Left ventricle myocardium inferior (tissue), 1 donor: ENCODE data around the gene PPP1R12A. TPM values are rescaled to one million over a fixed set of nuclear protein-coding genes. Genes with fewer than 3 reads are reported as not detected.

Experiments
- DNase-seq: peaks from one replicate; pipeline ENCODE4 v3.0.0-alpha.2; 2020
- H3K27ac ChIP-seq: fragments of 200-600 bp; replicated peaks from 2 replicates; pipeline ENCODE4 v1.8.0; 2021
- H3K27me3 ChIP-seq: fragments of 200-600 bp; 2 replicates; pipeline ENCODE4 v1.8.0; 2021; ENCODE audit warnings: low read depth
- H3K36me3 ChIP-seq: fragments of 200-600 bp; 2 replicates; pipeline ENCODE4 v1.8.0; 2021
- H3K4me1 ChIP-seq: fragments of 200-600 bp; 2 replicates; pipeline ENCODE4 v1.8.0; 2021
- H3K4me3 ChIP-seq: fragments of 200-600 bp; 2 replicates; pipeline ENCODE4 v1.8.0; 2021; ENCODE audit warnings: mild to moderate bottlenecking, moderate library complexity
- H3K9me3 ChIP-seq: fragments of 200-600 bp; replicated peaks from 2 replicates; pipeline ENCODE4 v1.8.0; 2021
- CTCF ChIP-seq: fragments of 200-600 bp; IDR thresholded peaks from 2 replicates; pipeline ENCODE4 v1.8.0; 2021; ENCODE audit warnings: antibody characterized with exemption, mild to moderate bottlenecking, borderline replicate concordance
- intact Hi-C: fragments of 100-400 bp; cut with micrococcal nuclease; formaldehyde crosslinking; loops from one replicate; pipeline ENCODE4 v1.11.0; 2022
- total RNA-seq: library from RNA; stranded (reverse); fragmentation: NEBNext Ultra II Directional; extraction: Animal tissue kit (Norgen Biotek cat#: 25700); gene quantifications from one replicate; pipeline ENCODE4 v1.2.1, GENCODE V29; 2021
- donor health status: DM: no; HTN: yes; CAD: no; lungs with severe emphysema.

Gene PPP1R12A
- total RNA-seq, 1 donor from 2014 or later: 42.8 TPM

DNA sequence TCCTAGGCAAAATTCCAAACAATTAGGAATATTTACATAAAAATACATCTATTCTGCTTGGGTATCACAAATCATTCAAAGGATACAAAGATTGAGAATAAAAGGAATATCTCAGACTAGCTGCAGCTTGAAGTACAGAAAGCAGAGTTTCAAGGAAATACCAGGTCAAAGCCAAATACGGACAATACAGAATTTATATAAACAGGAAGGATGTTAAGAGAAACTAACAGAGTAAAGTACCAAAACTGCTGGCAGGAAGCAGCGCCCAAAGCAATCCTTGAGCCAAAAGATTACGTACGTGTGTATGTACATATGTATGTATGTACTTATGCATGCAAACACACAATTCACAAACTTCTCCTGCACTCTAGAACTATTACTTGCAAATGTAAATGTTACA lies 86.6 kb downstream of the PPP1R12A start:
- Histone ChIP-seq H3K27ac (peak overlapping the region; percentile 54), H3K9me3 (peaks cover 15% of the 10 kb centered on the region), H3K4me3 (no peak overlapping the region), H3K36me3 (peaks cover 17% of the 10 kb centered on the region), H3K27me3 (no peaks in the 10 kb centered on the region), H3K4me1 (peaks cover 46% of the 10 kb centered on the region)
- intact Hi-C loops: no loop called here
- DNase-seq: no peak
- no peak for TF ChIP-seq CTCF

DNA sequence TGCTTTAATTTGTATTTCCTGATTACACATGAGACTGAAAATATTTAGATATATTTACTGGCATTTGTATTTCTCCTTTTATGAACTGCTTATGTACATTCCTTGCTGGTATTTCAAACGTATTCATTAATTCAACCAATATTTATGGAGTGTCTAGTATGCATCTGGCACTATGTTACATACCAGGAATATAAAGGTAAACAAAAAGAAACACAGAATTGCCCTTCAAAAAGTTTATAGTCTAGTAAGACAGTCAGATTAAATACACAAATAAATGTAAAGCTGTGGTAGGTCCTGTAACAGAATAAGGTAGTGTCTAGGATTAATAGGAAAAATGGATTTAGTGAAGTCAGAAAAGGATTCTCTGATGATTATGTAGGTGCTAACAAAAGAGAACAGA lies 87.5 kb downstream of the PPP1R12A start:
- Histone ChIP-seq H3K4me1 (peaks cover 49% of the 10 kb centered on the region), H3K9me3 (peaks cover 13% of the 10 kb centered on the region), H3K4me3 (no peak overlapping the region), H3K27me3 (no peaks in the 10 kb centered on the region), H3K27ac (peak overlapping the region; percentile 54), H3K36me3 (peaks cover 17% of the 10 kb centered on the region)
- no peak for DNase-seq
- intact Hi-C loops: no loop called here
- TF ChIP-seq CTCF: no peak

DNA sequence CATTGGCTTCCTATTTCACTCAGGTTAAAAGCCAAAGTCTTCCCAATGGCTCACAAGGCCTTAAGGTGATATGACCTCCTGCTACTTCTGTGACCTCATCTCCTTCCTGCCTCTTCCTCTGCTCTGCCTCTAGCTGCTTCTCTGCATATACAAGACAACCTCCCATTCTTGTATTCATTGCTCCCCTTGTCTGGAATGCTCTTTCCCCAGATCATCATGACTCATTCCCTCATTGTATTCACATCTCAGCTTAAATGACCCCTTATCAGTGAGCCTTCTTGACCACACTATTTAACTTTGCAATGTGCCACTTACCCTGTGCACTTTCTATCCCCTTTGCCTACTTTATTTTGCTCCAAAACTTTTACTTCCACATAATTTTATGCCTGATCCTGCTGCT lies 90.2 kb downstream of the PPP1R12A start:
- Histone ChIP-seq H3K9me3 (no peaks in the 10 kb centered on the region), H3K27ac (no peak overlapping the region), H3K4me3 (no peak overlapping the region), H3K36me3 (peaks cover 17% of the 10 kb centered on the region), H3K27me3 (no peaks in the 10 kb centered on the region), H3K4me1 (peaks cover 73% of the 10 kb centered on the region)
- intact Hi-C loops: no loop called here
- TF ChIP-seq CTCF: no peak
- no peak for DNase-seq

DNA sequence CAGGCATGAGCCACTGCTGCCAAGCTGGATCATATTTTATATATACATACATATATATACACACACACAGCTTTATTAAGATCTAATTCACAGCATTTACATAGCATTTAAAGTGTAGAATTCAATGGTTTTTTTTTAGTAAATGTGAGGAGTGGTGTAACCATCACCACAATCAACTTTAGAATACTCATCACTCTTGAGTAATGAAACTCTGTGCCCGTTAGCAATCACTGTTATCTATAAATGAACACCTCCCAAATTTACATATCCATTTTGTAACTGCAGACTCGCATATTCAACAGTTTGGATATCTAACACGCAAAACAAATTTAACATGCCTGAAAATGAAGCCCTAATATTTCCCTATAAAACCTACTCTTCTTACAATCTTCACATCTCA lies 90.9 kb downstream of the PPP1R12A start:
- TF ChIP-seq CTCF: no peak
- DNase-seq: no peak
- peaks cover 24% of the 10 kb centered on the region for H3K36me3 ChIP-seq
- no peak overlapping the region for H3K27ac ChIP-seq
- no peaks in the 10 kb centered on the region for H3K27me3 ChIP-seq
- no peak overlapping the region for H3K4me3 ChIP-seq
- H3K4me1 ChIP-seq: peaks cover 66% of the 10 kb centered on the region
- H3K9me3 ChIP-seq: peaks cover 1% of the 10 kb centered on the region
- intact Hi-C loops: no loop called here

DNA sequence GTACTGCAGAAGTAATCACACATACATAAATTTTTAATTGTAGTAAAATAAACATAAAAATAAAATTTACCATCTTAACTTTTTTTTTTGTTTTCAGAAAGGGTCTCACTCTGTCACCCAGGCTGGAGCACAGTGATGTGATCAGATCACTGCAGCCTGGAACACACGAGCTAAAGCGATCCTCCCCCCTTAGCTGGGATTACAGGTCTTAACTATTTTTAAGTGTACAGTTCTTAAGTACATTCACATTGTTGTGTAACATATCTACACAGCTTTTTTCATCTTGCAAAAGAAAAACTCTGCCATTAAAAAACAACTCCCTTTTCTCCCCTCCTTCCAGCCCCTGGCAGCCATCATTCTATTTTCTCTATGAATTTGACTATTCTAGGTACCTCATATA lies 92.3 kb downstream of the PPP1R12A start:
- DNase-seq: no peak
- intact Hi-C loops: no loop called here

More for the DNA sequence above, 92.3 kb downstream of the PPP1R12A start:
- no peak for TF ChIP-seq CTCF
- peak overlapping the region; percentile 68 for H3K27ac ChIP-seq
- H3K4me3 ChIP-seq: no peak overlapping the region
- no peaks in the 10 kb centered on the region for H3K27me3 ChIP-seq
- H3K36me3 ChIP-seq: peaks cover 33% of the 10 kb centered on the region
- peaks cover 53% of the 10 kb centered on the region for H3K4me1 ChIP-seq
- H3K9me3 ChIP-seq: peaks cover 15% of the 10 kb centered on the region
